Bone marrow (tissue), 2 donors: ENCODE data around the gene PIK3CA.
"Not testable (repeated sequence)": the region's sequence is repeated elsewhere in the genome, so short reads cannot be mapped to it uniquely, and the experiment has no call there.

ENCODE experiments used
- DNase-seq, 2 donors: peaks; one replicate each; lab custom pipeline; 2025; lab: John Stamatoyannopoulos, UW

Gene PIK3CA

DNA sequence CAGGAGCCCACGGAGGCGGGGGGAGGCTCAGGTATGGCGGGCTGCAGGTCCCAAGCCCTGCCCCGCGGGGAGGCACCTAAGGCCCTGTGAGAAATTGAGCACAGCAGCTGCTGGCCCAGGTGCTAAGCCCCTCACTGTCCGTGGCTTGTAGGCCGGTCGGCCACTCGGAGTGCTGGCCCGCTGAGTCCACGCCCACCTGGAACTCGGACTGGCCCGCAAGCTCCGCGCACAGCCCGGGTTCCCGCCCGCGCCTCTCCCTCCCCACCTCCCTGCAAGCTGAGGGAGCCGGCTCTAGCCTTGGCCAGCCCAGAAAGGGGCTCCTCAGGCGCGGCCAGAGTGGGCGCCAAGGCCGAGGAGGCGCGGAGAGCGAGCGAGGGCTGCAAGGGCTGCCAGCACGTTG, 115.0 kb downstream of the PIK3CA start:
- no peak for DNase-seq

DNA sequence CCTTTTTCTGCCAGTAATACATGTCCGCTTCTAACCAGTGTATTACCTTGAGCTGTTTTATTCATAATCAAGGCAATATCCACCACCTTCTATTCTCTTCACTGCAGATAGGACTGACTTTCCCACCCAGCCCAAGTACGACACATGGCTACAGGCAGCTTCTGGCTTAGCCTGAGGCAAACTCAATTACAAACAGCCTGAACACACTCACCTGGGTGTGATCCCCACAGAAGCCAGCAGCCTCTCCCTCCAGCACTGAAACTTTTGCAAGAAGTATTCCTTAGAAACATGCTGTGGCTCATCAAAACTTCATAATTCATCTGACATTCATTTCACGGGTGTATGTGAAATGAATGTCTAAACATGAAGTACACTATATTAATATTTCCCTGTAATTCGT, 116.3 kb downstream of the PIK3CA start:
- DNase-seq, result no peak

DNA sequence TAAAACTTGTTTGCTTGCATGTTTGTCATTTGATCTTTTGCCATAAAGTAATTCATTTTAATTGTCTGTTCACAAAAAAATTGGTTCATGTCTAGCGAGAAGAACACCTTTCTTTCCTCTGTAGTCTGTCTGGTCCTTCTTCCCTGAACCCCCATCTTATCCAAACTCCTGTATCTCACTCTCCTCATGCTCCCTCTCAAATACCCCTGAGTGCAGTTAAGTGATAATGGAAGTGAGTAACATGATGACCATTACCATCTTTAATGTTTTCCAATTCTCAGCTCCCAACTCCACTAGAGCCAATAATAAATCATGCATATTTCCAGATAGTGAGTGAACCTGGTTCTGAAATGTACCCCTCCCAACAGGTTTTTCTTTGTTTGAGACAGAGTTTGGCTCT, 116.9 kb downstream of the PIK3CA start:
- no peak for DNase-seq

DNA sequence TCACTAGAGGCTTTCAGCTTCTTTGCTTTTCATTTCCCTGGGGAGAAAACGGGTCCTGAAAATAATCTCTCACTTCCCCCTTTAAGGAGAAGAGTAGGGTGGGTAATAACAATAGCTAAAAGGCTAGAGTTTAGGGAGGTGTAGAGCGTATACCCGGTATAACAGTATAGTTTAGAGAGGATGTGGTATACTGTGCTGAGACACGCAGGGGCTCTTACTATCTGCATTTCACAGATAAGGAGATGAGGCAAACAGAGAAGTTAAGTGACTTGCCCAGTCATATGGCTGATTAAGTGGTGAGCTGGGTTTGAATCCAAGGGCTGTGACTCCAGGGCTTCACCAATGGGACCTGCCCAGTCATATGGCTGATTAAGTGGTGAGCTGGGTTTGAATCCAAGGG, 117.7 kb downstream of the PIK3CA start:
- no peak for DNase-seq

DNA sequence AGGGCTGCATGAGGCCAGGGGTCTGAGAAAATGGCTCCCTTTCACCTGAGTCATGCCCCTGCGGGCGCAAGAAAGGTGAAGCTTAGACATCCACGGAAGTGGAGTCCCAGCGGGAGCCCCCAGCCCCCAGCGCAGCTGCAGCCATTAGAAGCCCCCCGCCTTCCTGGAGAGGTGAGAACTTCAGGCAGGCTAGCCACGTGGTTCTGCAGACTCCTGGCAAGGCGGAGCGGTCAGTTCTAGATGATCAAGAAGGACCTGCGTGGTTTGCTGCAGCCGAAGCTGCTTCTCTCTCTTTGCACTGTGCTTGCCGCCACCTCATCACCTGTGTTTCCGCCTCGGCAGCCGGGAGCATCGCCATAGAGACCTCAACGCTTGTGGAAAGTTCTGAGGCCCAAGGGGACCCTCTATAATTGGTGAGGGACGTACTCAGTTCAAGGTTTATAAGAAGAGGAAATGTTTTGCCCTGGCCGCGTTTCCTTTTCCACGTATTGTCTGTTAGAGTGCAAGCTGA, 118.6 kb downstream of the PIK3CA start:
- DNase-seq, result no peak

DNA sequence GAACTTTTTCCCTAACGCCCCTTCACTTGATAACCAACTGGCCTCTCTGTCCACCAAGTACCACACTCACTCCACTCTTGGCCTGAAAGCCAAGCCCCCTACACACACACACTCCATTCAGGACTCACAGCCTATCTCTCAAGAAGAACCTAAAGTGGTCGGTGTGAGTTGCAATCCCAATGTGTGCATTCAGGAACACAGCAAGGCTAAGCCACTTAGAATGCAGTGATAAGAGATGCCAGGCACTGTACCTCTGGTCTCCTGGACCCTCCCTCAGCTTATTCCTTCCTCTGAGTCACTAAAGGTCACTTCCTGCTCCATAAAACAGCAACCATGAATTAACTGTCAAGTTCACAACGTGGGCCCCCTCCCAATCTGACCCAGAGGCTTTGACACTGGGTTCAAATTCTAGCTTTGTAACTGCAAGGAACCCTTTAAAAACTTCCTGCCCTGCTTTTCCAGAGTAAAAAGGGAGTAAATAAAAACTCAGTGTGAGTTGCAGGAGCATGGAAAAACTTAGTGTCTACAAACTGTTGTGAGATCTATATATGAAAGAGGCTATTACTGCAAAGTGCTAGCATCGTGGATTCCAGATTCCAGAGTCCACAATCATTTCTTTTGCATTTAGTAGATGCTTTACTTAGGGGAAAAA, 120.4 kb downstream of the PIK3CA start:
- DNase-seq, result no peak

DNA sequence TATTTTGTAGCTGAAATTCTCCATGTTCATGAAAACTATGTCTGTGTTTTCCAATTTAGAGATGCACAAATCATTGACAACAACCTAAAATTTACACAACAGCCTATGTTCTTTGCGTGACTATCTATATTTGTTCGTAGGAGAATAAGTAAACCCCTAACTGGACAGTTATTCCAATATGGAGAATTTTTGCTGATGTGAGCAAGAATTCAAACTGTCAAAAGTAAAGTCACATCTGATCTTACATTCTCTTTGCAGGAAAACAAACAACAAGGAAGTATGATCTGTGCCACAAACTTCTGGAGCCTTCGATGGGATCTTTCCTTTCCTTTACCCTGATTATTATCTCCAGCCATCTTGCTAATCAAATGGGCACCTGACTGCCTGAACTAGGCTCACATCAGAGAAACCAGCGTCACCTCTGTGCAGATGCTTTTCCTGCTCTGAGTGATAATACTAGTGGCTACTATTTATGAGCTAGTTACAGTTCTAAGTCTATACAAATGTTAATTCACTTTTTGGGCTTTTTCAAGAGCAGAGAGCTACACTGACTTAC, 121.1 kb downstream of the PIK3CA start:
- no peak for DNase-seq

DNA sequence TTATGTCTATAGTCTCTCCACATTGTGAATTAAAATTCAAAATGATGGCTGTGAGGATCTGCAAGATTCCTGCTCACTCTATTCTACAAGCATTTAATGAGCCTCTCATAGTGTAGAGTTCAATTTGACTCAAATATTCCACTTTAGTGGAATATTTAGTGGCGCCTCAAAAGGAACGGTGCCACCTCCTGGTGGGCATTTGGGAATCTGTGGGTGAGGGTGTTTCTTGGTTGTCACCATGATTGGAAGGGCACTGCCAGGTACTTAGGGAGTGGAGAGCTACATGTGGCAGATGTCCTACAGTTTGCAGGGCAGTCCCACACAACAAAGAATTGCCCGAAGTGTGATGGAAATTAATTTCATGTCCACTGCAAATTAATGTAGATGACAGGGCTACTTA, 124.2 kb downstream of the PIK3CA start:
- no peak for DNase-seq

DNA sequence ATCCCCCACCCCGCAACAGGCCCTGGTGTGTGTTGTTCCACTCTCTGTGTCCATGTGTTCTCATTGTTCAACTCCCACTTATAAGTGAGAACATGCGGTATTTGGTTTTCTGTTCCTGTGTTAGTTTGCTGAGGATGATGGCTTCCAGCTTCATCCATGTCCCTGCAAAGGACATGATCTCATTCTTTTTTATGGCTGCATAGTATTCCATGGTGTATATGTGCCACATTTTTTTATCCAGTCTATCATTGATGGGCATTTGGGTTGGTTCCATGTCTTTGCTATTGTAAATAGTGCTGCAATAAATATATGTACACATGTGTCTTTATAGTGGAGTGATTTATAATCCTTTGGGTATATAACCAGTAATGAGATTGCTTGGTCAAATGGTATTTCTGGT, 126.3 kb downstream of the PIK3CA start:
- DNase-seq, result not testable (repeated sequence)

DNA sequence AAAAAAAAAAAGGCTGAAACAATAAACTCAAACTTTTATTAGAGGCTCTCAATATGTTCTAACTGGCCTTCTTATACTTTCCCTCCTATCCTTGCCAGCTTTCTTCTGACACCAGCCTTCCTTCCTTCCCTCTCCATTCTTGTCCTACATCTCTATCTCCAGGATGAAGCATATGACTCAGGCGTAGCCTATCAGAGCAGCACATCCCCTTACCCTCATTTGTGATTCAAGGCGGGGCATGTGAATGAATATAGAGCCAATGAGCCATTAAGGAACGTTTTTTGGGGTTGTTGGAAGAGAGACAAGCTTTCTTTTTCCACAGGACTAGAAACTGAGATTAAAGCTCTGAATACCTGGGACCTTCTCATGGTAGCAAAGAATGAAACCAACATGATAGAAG, 127.8 kb downstream of the PIK3CA start:
- no peak for DNase-seq

DNA sequence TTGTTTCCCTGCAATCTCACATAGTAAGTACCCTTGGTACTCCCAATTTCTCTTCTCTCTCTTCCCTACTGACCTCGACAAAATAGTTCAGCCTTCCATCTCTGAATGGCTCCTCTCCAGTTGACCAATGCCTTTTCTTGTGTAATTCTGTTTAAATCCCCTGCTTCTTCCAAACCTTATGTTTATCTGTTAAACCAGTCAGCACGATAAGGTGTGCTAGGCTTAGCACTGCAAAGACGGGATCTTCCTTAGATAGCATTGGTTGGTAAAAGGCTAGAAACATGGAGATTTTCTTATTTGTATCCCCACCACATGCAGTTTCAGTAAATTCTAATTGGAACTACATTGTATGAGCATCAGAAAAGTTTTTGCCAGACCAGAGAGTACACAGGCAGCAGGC, 128.6 kb downstream of the PIK3CA start:
- DNase-seq, result no peak

DNA sequence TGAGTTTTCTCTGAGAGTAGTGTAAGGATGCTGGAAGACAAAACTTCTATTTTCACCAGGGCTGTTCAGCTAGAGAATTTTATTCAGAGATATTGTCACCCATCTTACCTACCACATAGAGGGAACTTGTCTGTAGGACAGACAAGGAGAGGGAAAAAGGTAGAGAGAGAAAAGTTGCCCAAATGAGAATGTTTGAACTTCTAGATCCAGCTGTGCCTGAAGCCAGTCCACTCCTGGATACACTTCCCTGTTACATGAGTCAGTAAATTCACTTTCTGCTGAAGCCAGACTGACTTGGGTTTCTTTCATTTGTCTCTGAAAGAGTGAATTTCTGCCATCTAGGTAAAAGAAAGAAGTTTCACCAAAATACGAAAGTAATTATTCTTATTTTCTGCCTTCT, 130.0 kb downstream of the PIK3CA start:
- DNase-seq, result no peak

DNA sequence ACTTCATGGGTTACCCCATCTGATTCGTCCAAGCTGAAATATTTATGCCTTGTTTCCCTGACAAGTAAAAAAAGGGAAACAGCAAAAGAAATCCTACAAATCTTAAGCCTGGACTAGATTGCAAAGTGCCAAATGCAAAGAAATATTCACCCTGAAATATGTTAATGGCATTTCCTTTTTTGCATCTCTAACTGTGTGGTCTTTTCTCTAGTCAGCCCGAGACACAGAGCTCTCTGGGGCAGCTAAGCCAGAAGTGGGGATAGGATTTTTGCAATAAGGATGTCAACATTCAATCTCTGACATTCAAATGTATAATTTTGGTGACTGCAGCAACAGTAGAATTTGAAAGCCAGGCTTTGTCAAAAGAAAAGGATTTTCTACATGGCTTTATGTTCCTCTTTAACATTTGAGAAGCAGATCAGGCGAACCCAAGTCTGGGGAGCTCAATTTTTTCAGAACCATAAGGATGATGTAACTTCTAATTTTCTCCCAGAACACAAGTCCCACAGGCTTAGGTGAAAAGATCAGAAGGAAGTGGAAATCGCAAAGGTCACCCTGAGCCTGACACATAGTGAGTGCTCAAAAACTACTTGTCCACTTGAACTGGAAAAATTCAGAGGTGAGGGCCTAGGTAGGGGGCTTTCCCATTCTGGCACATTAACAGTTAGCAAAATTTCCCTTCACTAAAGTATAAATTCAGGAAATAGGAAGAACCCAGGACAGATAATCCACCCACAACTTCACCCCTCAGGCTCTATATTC, 131.0 kb downstream of the PIK3CA start:
- no peak for DNase-seq

DNA sequence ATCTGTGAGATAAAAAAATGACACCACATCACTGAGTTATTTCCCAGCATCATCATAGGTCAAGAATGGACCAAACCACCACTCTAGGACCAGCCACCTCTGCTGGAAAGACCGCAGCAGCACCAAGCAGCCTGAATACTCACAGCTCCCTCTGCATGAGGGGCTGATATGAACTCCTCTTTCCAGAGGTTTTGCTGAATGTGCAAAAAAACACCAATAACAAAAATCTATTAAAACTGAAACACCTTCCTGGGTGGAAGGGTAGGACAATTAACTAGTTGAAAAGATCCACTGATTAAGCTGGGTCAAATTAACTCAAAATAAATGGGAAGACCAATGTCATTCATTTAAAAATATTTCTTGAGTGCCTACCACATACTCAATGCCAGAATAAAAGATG, 131.7 kb downstream of the PIK3CA start:
- DNase-seq, result no peak

DNA sequence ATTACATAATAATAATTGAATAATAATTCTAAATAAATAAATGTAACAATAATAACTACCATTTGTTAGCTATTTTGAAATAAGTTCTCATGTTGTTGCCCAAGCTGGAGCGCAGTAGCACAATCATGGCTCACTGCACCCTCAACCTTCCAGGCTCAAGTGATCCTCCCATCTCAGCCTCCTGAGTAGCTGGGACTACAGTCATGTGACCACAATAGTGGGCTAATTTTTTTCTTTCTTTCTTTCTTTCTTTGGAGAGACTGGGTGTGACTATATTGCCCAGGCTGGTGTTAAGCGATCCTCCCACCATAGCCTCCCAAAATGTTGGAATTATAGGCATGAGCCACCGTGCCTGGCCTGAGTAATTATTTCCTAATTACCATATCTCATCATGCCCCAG, 133.7 kb downstream of the PIK3CA start:
- no peak for DNase-seq

DNA sequence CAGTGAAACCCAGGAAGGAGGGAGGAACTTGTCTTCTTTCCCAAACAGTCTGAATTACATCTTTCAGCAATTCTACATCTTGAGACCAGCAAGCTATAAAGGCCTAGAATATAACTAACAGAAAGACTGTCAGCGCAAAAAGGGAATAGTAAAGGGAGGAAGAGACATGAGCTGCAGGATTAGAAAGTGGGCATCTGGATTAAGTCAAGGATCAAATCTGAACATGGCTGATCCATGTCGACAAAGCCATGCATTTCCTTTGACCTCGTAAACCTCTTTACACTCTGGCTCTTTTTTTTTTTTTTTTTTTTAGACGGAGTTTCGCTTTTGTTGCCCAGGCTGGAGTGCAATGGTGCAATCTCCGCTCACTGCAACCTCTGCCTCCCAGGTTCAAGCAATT, 138.2 kb downstream of the PIK3CA start:
- no peak for DNase-seq

DNA sequence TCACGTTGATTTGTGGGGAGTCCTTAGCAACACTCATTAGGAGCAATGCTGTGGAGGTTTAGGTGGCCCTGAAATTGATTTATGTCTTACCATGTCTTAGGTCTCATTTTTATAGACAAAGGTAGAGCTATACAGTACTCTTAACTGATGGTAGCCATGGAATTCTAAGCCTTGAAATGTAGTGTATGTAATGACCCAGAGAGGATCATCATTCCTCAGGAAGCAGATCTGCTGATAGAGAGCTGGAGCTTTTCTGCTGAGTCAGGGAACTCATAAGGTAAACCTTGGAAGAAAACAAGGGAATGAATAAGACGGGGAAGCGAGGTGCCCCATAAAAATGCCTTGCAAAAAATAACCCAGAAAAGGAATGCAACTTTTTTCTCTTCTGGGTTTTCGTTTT, 140.7 kb downstream of the PIK3CA start:
- no peak for DNase-seq

DNA sequence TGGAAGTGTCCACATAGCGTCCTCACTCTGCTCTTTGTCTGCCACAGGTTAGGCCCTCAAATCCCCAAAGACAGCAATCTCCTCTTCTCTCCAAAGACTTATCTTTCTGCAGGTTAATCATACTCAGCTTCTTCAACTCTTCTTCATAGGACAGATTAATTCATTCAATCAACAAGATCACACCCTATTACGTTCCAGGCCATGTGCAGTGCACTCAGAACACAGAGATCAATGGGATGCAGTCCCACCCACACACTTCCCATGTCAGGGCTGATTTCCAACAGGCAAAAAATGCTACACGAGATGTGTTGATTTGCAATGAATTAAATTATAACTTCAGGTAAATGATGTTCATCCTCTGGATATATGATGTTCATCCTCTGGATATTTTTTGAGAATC, 141.1 kb downstream of the PIK3CA start:
- no peak for DNase-seq
